ENCODE results near the gene KIF1C. TPM values are rescaled to one million over a fixed set of nuclear protein-coding genes. Genes with fewer than 3 reads are reported as not detected.
A peak's percentile ranks its signal among the peaks of the same experiment; 100 is the strongest.

The KIF1C gene
- total RNA-seq, 1 experiment from 2014 or later = 130 TPM

GRCh38 chr17:5042157-5043022 lies 44.6 kb downstream of the KIF1C start:
- H3K4me3 Mint-ChIP-seq = no peak overlapping the region
- no peak overlapping the region for H3K27ac Mint-ChIP-seq
- CTCF ChIA-PET = no interaction called here
- TF ChIP-seq CTCF (IDR thresholded peaks at IDR 0.05) (no peak), MYBL2 (CRISPR knock-in tag; IDR thresholded peaks at IDR 0.05) (no peak), SP1 (CRISPR knock-in tag; conservative IDR thresholded peaks at IDR 0.05) (no peak), SMAD3 (CRISPR knock-in tag; IDR thresholded peaks at IDR 0.05; ENCODE audit: borderline replicate concordance) (no peak), GTF2I (CRISPR knock-in tag; conservative IDR thresholded peaks at IDR 0.05) (no peak)
- TF ChIP-seq, protein P1, sequence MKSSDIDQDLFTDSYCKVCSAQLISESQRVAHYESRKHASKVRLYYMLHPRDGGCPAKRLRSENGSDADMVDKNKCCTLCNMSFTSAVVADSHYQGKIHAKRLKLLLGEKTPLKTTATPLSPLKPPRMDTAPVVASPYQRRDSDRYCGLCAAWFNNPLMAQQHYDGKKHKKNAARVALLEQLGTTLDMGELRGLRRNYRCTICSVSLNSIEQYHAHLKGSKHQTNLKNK (CRISPR knock-in tag; IDR thresholded peaks at IDR 0.05) = no peak
- TF ChIP-seq, protein P2, sequence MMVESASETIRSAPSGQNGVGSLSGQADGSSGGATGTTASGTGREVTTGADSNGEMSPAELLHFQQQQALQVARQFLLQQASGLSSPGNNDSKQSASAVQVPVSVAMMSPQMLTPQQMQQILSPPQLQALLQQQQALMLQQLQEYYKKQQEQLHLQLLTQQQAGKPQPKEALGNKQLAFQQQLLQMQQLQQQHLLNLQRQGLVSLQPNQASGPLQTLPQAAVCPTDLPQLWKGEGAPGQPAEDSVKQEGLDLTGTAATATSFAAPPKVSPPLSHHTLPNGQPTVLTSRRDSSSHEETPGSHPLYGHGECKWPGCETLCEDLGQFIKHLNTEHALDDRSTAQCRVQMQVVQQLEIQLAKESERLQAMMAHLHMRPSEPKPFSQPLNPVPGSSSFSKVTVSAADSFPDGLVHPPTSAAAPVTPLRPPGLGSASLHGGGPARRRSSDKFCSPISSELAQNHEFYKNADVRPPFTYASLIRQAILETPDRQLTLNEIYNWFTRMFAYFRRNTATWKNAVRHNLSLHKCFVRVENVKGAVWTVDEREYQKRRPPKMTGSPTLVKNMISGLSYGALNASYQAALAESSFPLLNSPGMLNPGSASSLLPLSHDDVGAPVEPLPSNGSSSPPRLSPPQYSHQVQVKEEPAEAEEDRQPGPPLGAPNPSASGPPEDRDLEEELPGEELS (CRISPR knock-in tag; IDR thresholded peaks at IDR 0.05) = no peak
- no peak for DNase-seq (ENCODE audit: low spot score)
- no peaks in the 10 kb centered on the region for H3K36me3 Mint-ChIP-seq
- POLR2A ChIA-PET = no interaction called here
- H3K9me3 Mint-ChIP-seq = no peaks in the 10 kb centered on the region
- no peak for ATAC-seq
- H3K4me1 Mint-ChIP-seq = no peaks in the 10 kb centered on the region
- no peaks in the 10 kb centered on the region for H3K27me3 Mint-ChIP-seq (ENCODE audit: low read depth)

DNA sequence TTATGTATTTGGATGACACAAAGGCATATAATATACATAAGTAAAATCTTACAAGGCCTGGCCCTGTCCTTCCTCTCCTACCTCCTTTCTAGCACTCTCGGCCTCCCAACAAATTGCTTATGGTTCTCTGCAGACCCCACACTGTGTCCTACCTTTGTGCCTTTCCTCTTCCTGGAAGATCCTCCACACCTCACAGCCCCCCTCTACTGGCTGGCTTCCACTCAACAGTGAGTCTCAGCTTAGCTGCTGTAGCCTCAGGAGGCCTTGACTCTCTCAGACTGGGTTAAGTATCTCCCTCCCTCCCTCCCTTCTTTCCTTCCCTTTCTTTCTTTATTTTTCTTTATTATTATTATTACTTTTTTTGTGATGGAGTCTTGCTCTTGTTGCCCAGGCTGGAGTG lies 45.8 kb downstream of the KIF1C start:
- no peaks in the 10 kb centered on the region for H3K4me1 Mint-ChIP-seq
- H3K4me3 Mint-ChIP-seq = no peak overlapping the region
- no peaks in the 10 kb centered on the region for H3K36me3 Mint-ChIP-seq
- TF ChIP-seq, protein P3, sequence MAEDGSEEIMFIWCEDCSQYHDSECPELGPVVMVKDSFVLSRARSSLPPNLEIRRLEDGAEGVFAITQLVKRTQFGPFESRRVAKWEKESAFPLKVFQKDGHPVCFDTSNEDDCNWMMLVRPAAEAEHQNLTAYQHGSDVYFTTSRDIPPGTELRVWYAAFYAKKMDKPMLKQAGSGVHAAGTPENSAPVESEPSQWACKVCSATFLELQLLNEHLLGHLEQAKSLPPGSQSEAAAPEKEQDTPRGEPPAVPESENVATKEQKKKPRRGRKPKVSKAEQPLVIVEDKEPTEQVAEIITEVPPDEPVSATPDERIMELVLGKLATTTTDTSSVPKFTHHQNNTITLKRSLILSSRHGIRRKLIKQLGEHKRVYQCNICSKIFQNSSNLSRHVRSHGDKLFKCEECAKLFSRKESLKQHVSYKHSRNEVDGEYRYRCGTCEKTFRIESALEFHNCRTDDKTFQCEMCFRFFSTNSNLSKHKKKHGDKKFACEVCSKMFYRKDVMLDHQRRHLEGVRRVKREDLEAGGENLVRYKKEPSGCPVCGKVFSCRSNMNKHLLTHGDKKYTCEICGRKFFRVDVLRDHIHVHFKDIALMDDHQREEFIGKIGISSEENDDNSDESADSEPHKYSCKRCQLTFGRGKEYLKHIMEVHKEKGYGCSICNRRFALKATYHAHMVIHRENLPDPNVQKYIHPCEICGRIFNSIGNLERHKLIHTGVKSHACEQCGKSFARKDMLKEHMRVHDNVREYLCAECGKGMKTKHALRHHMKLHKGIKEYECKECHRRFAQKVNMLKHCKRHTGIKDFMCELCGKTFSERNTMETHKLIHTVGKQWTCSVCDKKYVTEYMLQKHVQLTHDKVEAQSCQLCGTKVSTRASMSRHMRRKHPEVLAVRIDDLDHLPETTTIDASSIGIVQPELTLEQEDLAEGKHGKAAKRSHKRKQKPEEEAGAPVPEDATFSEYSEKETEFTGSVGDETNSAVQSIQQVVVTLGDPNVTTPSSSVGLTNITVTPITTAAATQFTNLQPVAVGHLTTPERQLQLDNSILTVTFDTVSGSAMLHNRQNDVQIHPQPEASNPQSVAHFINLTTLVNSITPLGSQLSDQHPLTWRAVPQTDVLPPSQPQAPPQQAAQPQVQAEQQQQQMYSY (CRISPR knock-in tag; IDR thresholded peaks at IDR 0.05) = no peak
- TF ChIP-seq ZNF281 (CRISPR knock-in tag; IDR thresholded peaks at IDR 0.05) (no peak), ZNF232 (CRISPR knock-in tag; IDR thresholded peaks at IDR 0.05) (no peak), SMAD4 (CRISPR knock-in tag; IDR thresholded peaks at IDR 0.05) (no peak), PRRX2 (CRISPR knock-in tag; IDR thresholded peaks at IDR 0.05) (no peak), GRHL2 (CRISPR knock-in tag; IDR thresholded peaks at IDR 0.05; ENCODE audit: insufficient replicate concordance, severe bottlenecking) (no peak), IRF2 (CRISPR knock-in tag; IDR thresholded peaks at IDR 0.05; ENCODE audit: borderline replicate concordance, low read depth) (no peak), MXD4 (CRISPR knock-in tag; IDR thresholded peaks at IDR 0.05; ENCODE audit: borderline replicate concordance) (no peak), ZNF423 (CRISPR knock-in tag; IDR thresholded peaks at IDR 0.05) (no peak), ERG (CRISPR knock-in tag; IDR thresholded peaks at IDR 0.05) (no peak), ATF1 (CRISPR knock-in tag; IDR thresholded peaks at IDR 0.05) (no peak)
- TF ChIP-seq, protein P1 (CRISPR knock-in tag; IDR thresholded peaks at IDR 0.05) = no peak
- no peaks in the 10 kb centered on the region for H3K9me3 Mint-ChIP-seq
- no peak overlapping the region for H3K27ac Mint-ChIP-seq
- DNase-seq (ENCODE audit: low spot score) (peak; percentile 40), ATAC-seq (peak; percentile 86)
- ChIA-PET CTCF (interaction anchor here (0.6 to 1.3 kb wide), 3 partner anchors 18 to 783 kb away, joined by 3 to 4 read pairs (median 4); partner anchors contain the start of gene SPAG7), POLR2A (no interaction called here)
- no peaks in the 10 kb centered on the region for H3K27me3 Mint-ChIP-seq (ENCODE audit: low read depth)

Measured in WTC11 (cell line).